SK-N-SH treated with all-trans-retinoic acid at 6 μM for 48 hours (cell line): Measurements from ENCODE around the gene TBRG1.

Source experiments
- ATAC-seq: fragments of 200-7000 bp; cut with Tn5 transposase; 3 replicates; pipeline ENCODE4 v1.9.1; 2020; ENCODE audit warnings: mild to moderate bottlenecking, moderate library complexity
- ARNTL ChIP-seq: fragments of 450-650 bp; formaldehyde crosslinking; IDR thresholded peaks from 2 replicates; pipeline ENCODE4 v1.5.0; 2020; ENCODE audit warnings: low read depth, mild to moderate bottlenecking, moderate library complexity, borderline replicate concordance
- BACH2 ChIP-seq: fragments of 250-450 bp; sonication (Bioruptor Pico); IDR thresholded peaks from 2 replicates; pipeline ENCODE4 v1.9.0; 2021; ENCODE audit warnings: mild to moderate bottlenecking, borderline replicate concordance
- CREB5 ChIP-seq: fragments of 250-450 bp; sonication (Bioruptor Pico); IDR thresholded peaks from 2 replicates; pipeline ENCODE4 v1.5.1; 2020; ENCODE audit warnings: low read depth, mild to moderate bottlenecking, moderate library complexity
- CSDC2 ChIP-seq: fragments of 250-450 bp; sonication (Bioruptor Pico); IDR thresholded peaks from 2 replicates; pipeline ENCODE4 v1.5.0; 2020; ENCODE audit warnings: mild to moderate bottlenecking, moderate library complexity
- CSRNP3 ChIP-seq: fragments of 250-450 bp; sonication (Bioruptor Pico); IDR thresholded peaks from 2 replicates; pipeline ENCODE4 v1.5.1; 2021; ENCODE audit warnings: mild to moderate bottlenecking, moderate library complexity
- ESRRG ChIP-seq: fragments of 250-450 bp; sonication (Bioruptor Pico); IDR thresholded peaks from 2 replicates; pipeline ENCODE4 v1.6.1; 2021; ENCODE audit warnings: mild to moderate bottlenecking
- ISL1 ChIP-seq: fragments of 250-450 bp; sonication (Bioruptor Pico); IDR thresholded peaks from 2 replicates; pipeline ENCODE4 v2.1.2; 2022; ENCODE audit warnings: mild to moderate bottlenecking, moderate library complexity
- OSR1 ChIP-seq: fragments of 250-450 bp; sonication (Bioruptor Pico); IDR thresholded peaks from 2 replicates; pipeline ENCODE4 v1.8.0; 2022; ENCODE audit warnings: moderate library complexity, mild to moderate bottlenecking, inconsistent platforms
- PATZ1 ChIP-seq: fragments of 250-450 bp; sonication (Bioruptor Pico); IDR thresholded peaks from 2 replicates; pipeline ENCODE4 v1.8.0; 2020; ENCODE audit warnings: mild to moderate bottlenecking, moderate library complexity, borderline replicate concordance
- POU6F1 ChIP-seq: fragments of 250-450 bp; sonication (Bioruptor Pico); IDR thresholded peaks from 2 replicates; pipeline ENCODE4 v1.8.0; 2021; ENCODE audit warnings: low read depth, mild to moderate bottlenecking, moderate library complexity, borderline replicate concordance
- PPARA ChIP-seq: fragments of 250-450 bp; sonication (Bioruptor Pico); IDR thresholded peaks from 2 replicates; pipeline ENCODE4 v1.5.0; 2020; ENCODE audit warnings: mild to moderate bottlenecking, borderline replicate concordance
- RARB ChIP-seq: fragments of 250-450 bp; sonication (Bioruptor Pico); IDR thresholded peaks from 2 replicates; pipeline ENCODE4 v1.8.0; 2021; ENCODE audit warnings: mild to moderate bottlenecking, moderate library complexity
- SNAI2 ChIP-seq: fragments of 250-450 bp; sonication (Bioruptor Pico); IDR thresholded peaks from 2 replicates; pipeline ENCODE4 v1.5.0; 2020; ENCODE audit warnings: mild to moderate bottlenecking, moderate library complexity
- TCF4 ChIP-seq: fragments of 250-450 bp; sonication (Bioruptor Pico); IDR thresholded peaks from 2 replicates; pipeline ENCODE4 v1.8.0; 2021; ENCODE audit warnings: mild to moderate bottlenecking, moderate library complexity, borderline replicate concordance
- TOX ChIP-seq: fragments of 250-450 bp; sonication (Bioruptor Pico); IDR thresholded peaks from 2 replicates; pipeline ENCODE4 v1.8.0; 2021; ENCODE audit warnings: mild to moderate bottlenecking, moderate library complexity, borderline replicate concordance
- TSHZ2 ChIP-seq: fragments of 250-450 bp; sonication (Bioruptor Pico); IDR thresholded peaks from 2 replicates; pipeline ENCODE4 v1.5.0; 2020; ENCODE audit warnings: mild to moderate bottlenecking, moderate library complexity
- ZC3H10 ChIP-seq: fragments of 250-450 bp; sonication (Bioruptor Pico); IDR thresholded peaks from 2 replicates; pipeline ENCODE4 v1.5.1; 2021; ENCODE audit warnings: mild to moderate bottlenecking, moderate library complexity
- ZFP3 ChIP-seq: fragments of 250-450 bp; sonication (Bioruptor Pico); IDR thresholded peaks from 2 replicates; pipeline ENCODE4 v1.5.0; 2020; ENCODE audit warnings: mild to moderate bottlenecking, moderate library complexity
- ZFP30 ChIP-seq: fragments of 450-650 bp; formaldehyde crosslinking; IDR thresholded peaks from 2 replicates; pipeline ENCODE4 v1.5.0; 2022; ENCODE audit warnings: mild to moderate bottlenecking, moderate library complexity
- ZNF565 ChIP-seq: fragments of 450-650 bp; formaldehyde crosslinking; conservative IDR thresholded peaks from 2 replicates; pipeline ENCODE4 v1.5.0; 2020; ENCODE audit warnings: low read depth, mild to moderate bottlenecking, moderate library complexity
- ZNF8 ChIP-seq: fragments of 450-650 bp; formaldehyde crosslinking; IDR thresholded peaks from 2 replicates; pipeline ENCODE4 v1.5.0; 2020; ENCODE audit warnings: mild to moderate bottlenecking, moderate library complexity

Gene TBRG1

GRCh38 chr11:124642628-124643027 lies 20.0 kb downstream of the TBRG1 start:
- no peak for ATAC-seq
- TF ChIP-seq RARB (CRISPR knock-in tag), result no peak
- TF ChIP-seq ZC3H10 (CRISPR knock-in tag), result no peak
- no peak for TF ChIP-seq ISL1 (CRISPR knock-in tag)
- TF ChIP-seq OSR1 (CRISPR knock-in tag), result no peak
- TF ChIP-seq PPARA (CRISPR knock-in tag), result no peak
- TF ChIP-seq PATZ1, result no peak
- TF ChIP-seq CSRNP3, result no peak
- no peak for TF ChIP-seq ZFP3 (CRISPR knock-in tag)
- TF ChIP-seq ZNF565, result no peak
- TF ChIP-seq ESRRG (CRISPR knock-in tag), result no peak
- no peak for TF ChIP-seq CREB5
- TF ChIP-seq TOX, result no peak
- no peak for TF ChIP-seq TSHZ2
- TF ChIP-seq CSDC2, result no peak

GRCh38 chr11:124643042-124643604 lies 20.5 kb downstream of the TBRG1 start:
- TF ChIP-seq ESRRG (CRISPR knock-in tag) (no peak), POU6F1 (no peak), ZFP3 (CRISPR knock-in tag) (no peak), ARNTL (CRISPR knock-in tag) (no peak), TCF4 (CRISPR knock-in tag) (no peak), TOX (no peak), RARB (CRISPR knock-in tag) (no peak), SNAI2 (CRISPR knock-in tag) (no peak), CREB5 (no peak), BACH2 (CRISPR knock-in tag) (no peak), OSR1 (CRISPR knock-in tag) (no peak), ZNF565 (no peak), CSRNP3 (no peak), ZC3H10 (CRISPR knock-in tag) (no peak), CSDC2 (no peak), ZNF8 (CRISPR knock-in tag) (no peak), ZFP30 (CRISPR knock-in tag) (no peak), PATZ1 (no peak), TSHZ2 (no peak), PPARA (CRISPR knock-in tag) (no peak)

More at GRCh38 chr11:124643042-124643604, 20.5 kb downstream of the TBRG1 start:
- ATAC-seq, result no peak
